Measurements from ENCODE around the gene PPIC. TPM values are rescaled to one million over a fixed set of nuclear protein-coding genes. Genes with fewer than 3 reads are reported as not detected.

Gene PPIC
- total and polyA plus RNA-seq, 2 donors (not counting 1 experiment from before 2014, with no cell fraction given): not detected

DNA sequence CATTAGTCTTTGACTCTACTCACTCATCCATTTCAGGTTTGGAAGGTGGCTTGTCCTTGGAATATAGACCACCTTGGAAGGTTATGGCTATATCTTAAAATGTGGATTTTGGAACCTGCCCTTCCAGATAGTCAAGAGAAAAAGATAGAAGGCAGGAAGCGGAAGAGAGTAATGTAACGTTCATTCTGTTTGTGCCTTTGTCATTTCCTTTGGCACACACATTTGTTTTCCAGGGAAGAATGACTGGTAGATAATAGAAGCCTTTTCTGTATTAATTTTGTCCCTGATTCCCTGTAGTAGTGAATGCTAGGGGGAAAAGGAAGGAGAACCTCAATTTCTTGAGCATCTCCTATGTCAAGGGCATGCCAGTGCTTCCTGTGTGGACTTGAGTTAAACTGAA lies 54.7 kb downstream of the PPIC start:
- 100% methylated on average over 1 of the region's 2 CpGs for WGBS (ENCODE audit: insufficient coverage)
- no peak overlapping the region for H3K4me3 Mint-ChIP-seq
- no peak overlapping the region for H3K4me2 ChIP-seq (replicated peaks; ENCODE audit: low read depth, low read length, poor library complexity, severe bottlenecking)
- H3K9ac ChIP-seq (ENCODE audit: low read length): no peak overlapping the region
- no peaks in the 10 kb centered on the region for H3K27me3 Mint-ChIP-seq
- peaks cover 12% of the 10 kb centered on the region for H3K4me1 Mint-ChIP-seq
- peaks cover 0 to 2% (median 0%) of the 10 kb centered on the region in 4 experiments for H3K27me3 ChIP-seq (replicated peaks in 1 of 4; ENCODE audit: control extremely low read depth in 1 of 4, control insufficient read depth in 3 of 4, insufficient read depth in 4 of 4, low read length in 3 of 4)
- H2AFZ ChIP-seq (ENCODE audit: insufficient read depth, low read depth, low read length, poor library complexity, severe bottlenecking): no peak overlapping the region
- peaks cover 7 to 10% of the 10 kb centered on the region in 2 donors for H3K4me1 ChIP-seq (ENCODE audit: control insufficient read depth in 2 of 2, insufficient read depth in 2 of 2, low read length in 2 of 2)
- no peaks in the 10 kb centered on the region for H3K79me2 ChIP-seq (ENCODE audit: control insufficient read depth, insufficient read depth, low read length)
- no peaks in the 10 kb centered on the region for H4K20me1 ChIP-seq (ENCODE audit: control insufficient read depth, insufficient read depth, low read length, poor library complexity, severe bottlenecking)
- intact Hi-C loops (cut with micrococcal nuclease): no loop called here
- no peaks in the 10 kb centered on the region for H3K9me3 ChIP-seq (ENCODE audit: control extremely low read depth in 1 of 3, control insufficient read depth in 2 of 3, insufficient read depth in 1 of 3, low read length in 2 of 3)
- no peaks in the 10 kb centered on the region for H3K36me3 ChIP-seq (replicated peaks in 1 of 2; ENCODE audit: control extremely low read depth in 1 of 2, control insufficient read depth in 1 of 2, extremely low read depth in 1 of 2, insufficient read depth in 2 of 2, low read length in 1 of 2)
- H3K27ac ChIP-seq (ENCODE audit: low read length in 2 of 2): no peak overlapping the region
- POLR2A ChIA-PET: no interaction called here
- H3K9me3 Mint-ChIP-seq (ENCODE audit: insufficient read depth): no peaks in the 10 kb centered on the region
- DNase-seq (no peak), ATAC-seq (ENCODE audit: low read depth) (no peak)
- no peak overlapping the region for H3K4me3 ChIP-seq (ENCODE audit: control extremely low read depth in 1 of 5, extremely low read depth in 1 of 5, insufficient read depth in 1 of 5, low read depth in 2 of 5, low read length in 4 of 5)
- H3K27ac Mint-ChIP-seq: no peak overlapping the region
- TF ChIP-seq EZH2 (IDR thresholded peaks at IDR 0.05; ENCODE audit: borderline replicate concordance, insufficient read depth, low read depth, low read length, poor library complexity, severe bottlenecking) (no peak), CTCF (IDR thresholded peaks at IDR 0.05) (no peak)
- CTCF ChIA-PET: no interaction called here

- Mint-ChIP-seq H3K9me3 (ENCODE audit: insufficient read depth) (no peaks in the 10 kb centered on the region), H3K4me1 (no peaks in the 10 kb centered on the region), H3K27ac (no peak overlapping the region), H3K4me3 (no peak overlapping the region), H3K27me3 (no peaks in the 10 kb centered on the region)
- Histone ChIP-seq H3K9ac (ENCODE audit: low read length) (no peak overlapping the region), H3K79me2 (ENCODE audit: control insufficient read depth, insufficient read depth, low read length) (no peaks in the 10 kb centered on the region), H4K20me1 (ENCODE audit: control insufficient read depth, insufficient read depth, low read length, poor library complexity, severe bottlenecking) (no peaks in the 10 kb centered on the region), H3K4me1 (ENCODE audit: control insufficient read depth in 2 of 2, insufficient read depth in 2 of 2, low read length in 2 of 2) (no peaks in the 10 kb centered on the region), H3K4me2 (replicated peaks; ENCODE audit: low read depth, low read length, poor library complexity, severe bottlenecking) (no peak overlapping the region), H3K9me3 (ENCODE audit: control extremely low read depth in 1 of 3, control insufficient read depth in 2 of 3, insufficient read depth in 1 of 3, low read length in 2 of 3) (no peaks in the 10 kb centered on the region), H3K27me3 (replicated peaks in 1 of 4; ENCODE audit: control extremely low read depth in 1 of 4, control insufficient read depth in 3 of 4, insufficient read depth in 4 of 4, low read length in 3 of 4) (peaks cover 0 to 2% (median 0%) of the 10 kb centered on the region in 4 experiments), H3K36me3 (replicated peaks in 1 of 2; ENCODE audit: control extremely low read depth in 1 of 2, control insufficient read depth in 1 of 2, extremely low read depth in 1 of 2, insufficient read depth in 2 of 2, low read length in 1 of 2) (no peaks in the 10 kb centered on the region), H3K4me3 (ENCODE audit: control extremely low read depth in 1 of 5, extremely low read depth in 1 of 5, insufficient read depth in 1 of 5, low read depth in 2 of 5, low read length in 4 of 5) (no peak overlapping the region), H3K27ac (ENCODE audit: low read length in 2 of 2) (no peak overlapping the region), H2AFZ (ENCODE audit: insufficient read depth, low read depth, low read length, poor library complexity, severe bottlenecking) (no peak overlapping the region)
- intact Hi-C loops (cut with micrococcal nuclease): no loop called here
- DNase-seq (no peak), ATAC-seq (ENCODE audit: low read depth) (no peak)
- CTCF ChIA-PET: no interaction called here
- WGBS (ENCODE audit: insufficient coverage): 80% methylated on average over 1 of the region's 5 CpGs
- POLR2A ChIA-PET: no interaction called here
- TF ChIP-seq EZH2 (IDR thresholded peaks at IDR 0.05; ENCODE audit: borderline replicate concordance, insufficient read depth, low read depth, low read length, poor library complexity, severe bottlenecking) (no peak), CTCF (IDR thresholded peaks at IDR 0.05) (no peak)
Measured at GRCh38 chr5:122978644-122979297, 57.8 kb downstream of the PPIC start.
